HG02678 (cell line): ENCODE results near the gene HAUS3.

ENCODE experiments used
- ATAC-seq: cut with Tn5 transposase; IDR thresholded peaks from one replicate; pipeline ENCODE4 v1.9.1; 2021; ENCODE audit warnings: mild to moderate bottlenecking, moderate library complexity; ENCODE audit not compliant: unreplicated experiment

The HAUS3 gene, protein sequence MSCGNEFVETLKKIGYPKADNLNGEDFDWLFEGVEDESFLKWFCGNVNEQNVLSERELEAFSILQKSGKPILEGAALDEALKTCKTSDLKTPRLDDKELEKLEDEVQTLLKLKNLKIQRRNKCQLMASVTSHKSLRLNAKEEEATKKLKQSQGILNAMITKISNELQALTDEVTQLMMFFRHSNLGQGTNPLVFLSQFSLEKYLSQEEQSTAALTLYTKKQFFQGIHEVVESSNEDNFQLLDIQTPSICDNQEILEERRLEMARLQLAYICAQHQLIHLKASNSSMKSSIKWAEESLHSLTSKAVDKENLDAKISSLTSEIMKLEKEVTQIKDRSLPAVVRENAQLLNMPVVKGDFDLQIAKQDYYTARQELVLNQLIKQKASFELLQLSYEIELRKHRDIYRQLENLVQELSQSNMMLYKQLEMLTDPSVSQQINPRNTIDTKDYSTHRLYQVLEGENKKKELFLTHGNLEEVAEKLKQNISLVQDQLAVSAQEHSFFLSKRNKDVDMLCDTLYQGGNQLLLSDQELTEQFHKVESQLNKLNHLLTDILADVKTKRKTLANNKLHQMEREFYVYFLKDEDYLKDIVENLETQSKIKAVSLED

DNA sequence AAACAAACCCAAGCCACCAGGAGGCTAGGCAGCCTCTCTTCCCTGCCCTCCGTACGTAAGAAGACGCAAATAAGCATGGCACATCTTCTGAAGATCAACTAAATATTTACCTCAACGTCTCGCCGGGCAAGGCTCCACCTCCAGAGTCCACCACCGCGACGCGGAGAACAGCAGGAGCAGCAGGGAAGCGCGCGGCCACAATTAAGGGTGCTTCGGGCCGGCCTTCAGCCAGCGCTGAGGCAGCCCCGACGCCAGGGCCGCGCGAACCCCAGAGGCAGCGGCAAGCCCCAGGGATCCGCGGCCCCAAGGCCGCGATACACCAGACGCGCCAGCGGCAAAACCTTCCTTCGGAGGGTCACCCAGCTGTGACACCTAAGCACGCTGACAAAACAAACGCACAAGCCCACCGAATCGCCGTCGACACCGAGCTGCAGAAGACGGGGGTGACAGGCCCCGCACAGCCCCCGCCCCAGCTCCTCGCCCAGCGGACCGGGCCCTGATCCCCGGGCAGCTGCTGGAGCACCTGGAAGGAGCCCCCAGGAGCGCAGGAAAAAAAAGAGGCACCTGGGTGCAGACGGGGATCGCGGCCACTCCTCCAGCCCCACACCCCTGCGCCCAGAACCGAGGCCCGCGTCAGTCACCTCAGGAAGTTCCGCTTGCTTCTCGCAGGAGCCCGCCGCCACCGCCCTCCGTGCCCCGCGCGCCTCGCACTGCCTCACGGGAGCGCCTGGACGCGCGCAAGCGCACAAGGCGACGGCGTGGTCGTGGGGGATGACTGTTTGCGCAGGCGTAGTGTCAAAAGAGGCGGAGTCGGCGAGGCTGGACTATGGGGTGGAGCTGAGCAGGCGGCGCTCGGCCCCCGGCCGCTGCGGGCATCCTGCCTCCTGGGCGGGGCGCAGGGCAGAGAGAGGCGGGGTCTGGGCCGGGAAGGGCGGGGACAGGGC, at the start of gene HAUS3, which contains the start of gene POLN:
Gene HAUS3, minus strand, starts transcription at position 712 of the 944 bp plus-strand sequence. CDS start 1,175 bp downstream, outside the sequence.
Gene POLN, minus strand, starts transcription at position 712 of the 944 bp plus-strand sequence. CDS start 12,890 bp downstream, outside the sequence.
- peak; percentile 93 for ATAC-seq

DNA sequence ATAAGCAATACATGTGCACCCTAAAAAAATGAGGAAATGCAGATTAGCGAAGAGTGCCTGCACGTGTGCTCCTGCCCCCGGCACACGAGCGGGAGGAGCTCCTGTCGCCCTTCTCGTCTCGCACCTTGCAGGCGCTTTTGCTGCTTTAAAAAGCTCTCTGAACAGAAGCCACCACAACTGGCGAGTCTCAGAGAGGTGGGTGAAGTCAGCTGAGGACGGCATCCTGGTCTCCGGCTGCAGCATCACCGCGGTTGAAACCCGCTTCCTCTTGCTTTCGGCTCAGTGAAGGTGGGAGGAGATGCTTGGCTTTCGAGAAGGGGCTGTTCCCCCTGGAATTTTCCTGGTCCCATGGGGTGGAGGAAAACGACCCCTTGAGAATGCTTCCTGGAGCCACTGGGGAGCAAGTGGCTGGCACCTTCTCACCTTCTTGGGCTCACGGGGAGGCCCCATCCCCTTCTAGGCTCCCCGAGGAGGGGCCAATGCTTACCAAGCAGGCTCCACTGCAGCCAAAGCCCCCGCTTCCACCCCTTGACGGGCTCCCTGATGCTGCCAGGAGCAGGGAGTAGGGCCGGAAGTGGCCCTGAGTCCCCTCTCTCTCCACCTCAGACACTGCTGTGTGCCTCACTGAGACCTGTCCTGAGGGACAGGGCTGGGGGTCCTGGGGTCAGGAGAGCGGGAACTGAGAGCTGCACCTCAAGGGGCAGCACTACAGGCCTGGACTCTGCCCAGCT, 49.2 kb upstream of the HAUS3 start:
- no peak for ATAC-seq

DNA sequence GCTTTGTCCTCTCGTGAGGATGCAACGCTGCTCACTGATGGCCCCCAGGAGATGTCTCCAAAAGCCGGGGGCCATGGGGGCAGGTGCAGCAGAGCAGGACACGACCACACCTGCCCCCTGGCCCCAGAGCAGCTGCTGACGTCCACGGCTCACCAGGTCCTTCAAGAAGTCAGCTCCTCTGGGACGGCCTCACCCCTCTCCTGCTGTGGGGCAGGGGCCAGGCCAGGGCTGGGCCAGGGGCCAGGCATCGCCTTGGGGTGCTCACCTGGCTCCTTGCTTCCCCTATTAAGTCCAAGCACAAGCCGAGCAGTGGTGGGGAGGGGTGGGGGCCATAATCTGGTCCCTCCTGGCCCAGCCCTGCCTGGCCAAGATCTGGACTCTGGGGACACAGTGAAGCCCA, 48.6 kb upstream of the HAUS3 start:
- ATAC-seq, result no peak

DNA sequence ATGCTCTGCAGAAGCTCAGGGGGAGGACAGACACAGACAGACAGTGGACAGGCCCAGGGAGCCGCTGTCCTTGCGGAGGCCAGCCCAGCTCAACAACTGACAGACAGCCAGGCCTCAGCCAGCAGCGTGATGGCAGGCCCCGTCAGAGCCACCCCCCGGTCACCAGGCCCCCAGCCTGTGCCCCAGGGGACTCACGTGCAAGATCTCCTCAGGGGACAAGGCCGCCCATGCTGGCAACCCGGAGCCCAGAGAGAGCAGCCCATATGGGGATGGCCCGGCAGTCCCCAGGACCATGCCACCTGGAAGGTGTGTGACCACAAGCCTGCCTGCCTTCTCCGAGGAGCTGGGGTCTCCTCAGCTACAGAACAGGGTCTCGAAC, 48.0 kb upstream of the HAUS3 start:
- ATAC-seq, result no peak

DNA sequence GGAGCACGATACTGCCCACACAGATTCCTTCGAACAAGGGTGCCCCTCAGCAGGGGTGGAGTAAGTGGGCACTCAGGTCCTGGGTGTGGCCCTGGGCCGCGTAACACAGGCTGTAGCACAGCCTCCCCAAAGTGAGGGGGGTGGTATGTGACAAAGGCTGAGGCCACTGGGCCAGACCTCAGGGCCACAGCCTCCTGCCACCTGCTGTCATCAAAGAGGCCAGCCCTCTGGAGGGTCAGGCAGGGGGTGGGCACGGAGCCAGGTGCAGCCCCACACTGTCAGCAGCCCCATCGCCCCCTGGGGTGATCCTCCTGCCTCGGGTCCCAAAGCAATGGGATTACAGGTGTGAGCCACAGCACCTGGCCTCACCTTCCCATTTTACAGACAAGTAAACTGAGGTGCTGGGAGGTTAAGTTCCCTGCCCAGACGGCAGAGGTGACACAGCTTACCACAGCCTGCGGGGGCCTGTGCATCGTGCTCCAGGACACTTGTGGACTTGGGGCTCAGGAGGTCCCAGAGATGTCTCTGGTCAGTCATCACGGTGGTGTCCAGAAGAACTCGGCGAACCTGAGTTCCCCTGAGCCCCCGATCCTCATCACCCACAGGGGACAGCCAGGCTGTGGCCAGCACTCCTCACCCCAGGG, 47.5 kb upstream of the HAUS3 start:
- ATAC-seq, result no peak

DNA sequence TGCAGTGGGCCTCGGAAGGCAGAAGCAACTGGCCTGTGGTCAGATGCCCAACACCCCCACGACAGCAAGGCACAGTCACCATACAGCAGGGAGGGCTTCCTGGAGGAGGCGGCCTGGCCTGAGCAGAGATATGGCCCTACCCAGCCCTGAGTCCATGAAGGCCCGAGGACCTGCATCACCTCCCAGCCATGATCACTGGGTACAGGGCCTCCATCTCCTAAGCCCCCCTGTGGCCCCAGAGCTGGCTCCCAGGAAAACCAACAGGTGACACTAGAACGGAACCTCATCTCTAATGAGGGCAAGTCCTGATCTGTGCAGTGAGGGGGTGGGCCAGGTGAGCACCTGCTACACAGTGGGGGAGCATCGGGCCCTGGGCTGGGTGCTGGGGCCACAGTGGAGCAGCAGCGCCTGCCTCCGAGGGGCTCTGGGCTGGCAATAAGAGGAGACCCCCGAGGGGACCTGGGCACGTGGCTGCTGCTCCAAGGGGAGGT, 46.2 kb upstream of the HAUS3 start:
- no peak for ATAC-seq

DNA sequence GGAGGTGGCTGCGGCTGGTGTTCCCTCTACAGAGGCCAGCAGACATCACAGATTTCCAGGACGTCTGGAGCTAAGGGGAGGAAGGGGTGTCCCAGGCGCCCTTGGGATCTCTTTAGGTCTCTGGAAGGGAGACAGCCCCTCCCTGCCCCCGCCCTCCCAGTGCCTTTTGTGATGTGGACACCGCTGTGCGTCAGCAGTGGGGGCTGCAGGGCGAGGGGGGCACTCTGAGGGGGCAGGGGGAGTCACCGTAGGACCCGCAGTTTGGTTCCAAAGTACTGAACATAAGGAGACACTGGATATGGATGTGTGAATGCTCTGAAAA, 45.6 kb upstream of the HAUS3 start:
- ATAC-seq, result no peak

DNA sequence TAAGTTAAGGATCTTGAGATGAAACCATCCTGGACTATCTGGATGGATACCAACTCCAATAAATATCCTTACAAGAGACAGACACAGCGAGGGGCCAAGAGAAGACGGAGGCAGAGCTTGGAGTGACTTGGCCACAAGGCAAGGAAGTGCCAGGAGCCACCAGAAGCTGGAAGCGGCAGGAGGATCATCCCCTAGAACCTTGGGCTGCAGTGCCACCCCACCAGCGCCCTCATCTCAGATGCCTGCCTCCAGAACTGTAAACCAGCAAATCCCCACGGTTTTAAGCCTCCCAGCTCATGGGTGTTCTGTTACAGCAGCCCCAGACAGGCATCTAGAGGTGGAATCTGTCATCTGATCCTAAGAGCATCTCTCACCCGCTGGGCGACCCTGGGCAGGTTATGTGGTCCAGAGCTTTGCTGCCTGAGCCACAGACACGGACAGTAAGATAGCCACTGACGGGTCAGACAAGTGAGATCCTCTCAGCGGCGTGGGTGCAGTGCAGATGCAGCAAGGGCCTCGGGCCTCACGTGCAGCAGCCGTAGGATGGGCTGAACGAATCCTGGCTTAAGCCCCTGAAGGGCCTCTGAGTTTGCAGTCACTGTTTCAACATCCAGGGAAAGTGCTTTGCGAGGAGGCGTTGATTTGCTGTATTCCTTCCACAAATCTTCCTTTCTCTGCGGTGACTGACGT, 45.1 kb upstream of the HAUS3 start:
- ATAC-seq, result no peak

DNA sequence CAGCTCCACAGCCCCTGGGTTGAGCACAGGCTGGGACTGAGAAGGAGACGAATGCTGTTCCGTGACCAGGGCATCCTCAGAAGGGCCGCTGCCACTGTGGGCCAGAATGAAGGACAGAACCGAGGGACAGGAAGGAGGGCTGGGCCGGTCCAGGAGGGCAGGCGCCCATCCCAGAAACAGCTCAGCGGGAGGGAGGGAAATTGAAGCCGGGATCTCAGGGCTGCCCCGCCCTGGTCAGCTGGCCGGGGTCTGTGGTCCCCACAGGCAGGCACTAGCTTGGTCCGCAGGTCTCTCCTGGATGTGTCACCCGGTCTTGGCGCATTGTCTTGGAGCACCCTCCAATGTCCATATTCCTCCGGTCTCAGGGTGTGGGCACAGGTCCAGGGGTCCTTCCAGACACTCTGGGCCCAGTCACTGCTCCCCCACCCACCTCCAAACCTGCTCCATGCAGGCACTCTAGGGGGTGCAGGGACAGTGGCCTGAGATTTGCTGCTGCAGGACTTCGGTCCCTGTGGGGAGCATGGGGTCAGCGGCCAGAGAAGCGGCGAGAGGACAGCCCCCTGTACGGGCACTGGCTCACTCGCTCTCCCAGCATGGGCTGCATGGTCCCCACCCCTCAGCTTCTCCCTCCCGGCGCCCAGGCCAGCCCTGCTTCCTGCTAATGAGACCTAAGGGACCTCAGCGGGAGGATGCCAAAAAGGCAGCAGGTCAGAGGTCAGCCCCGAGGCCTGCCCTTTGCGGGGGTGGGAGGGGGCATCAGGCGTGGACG, 43.9 kb upstream of the HAUS3 start:
- ATAC-seq, result no peak

DNA sequence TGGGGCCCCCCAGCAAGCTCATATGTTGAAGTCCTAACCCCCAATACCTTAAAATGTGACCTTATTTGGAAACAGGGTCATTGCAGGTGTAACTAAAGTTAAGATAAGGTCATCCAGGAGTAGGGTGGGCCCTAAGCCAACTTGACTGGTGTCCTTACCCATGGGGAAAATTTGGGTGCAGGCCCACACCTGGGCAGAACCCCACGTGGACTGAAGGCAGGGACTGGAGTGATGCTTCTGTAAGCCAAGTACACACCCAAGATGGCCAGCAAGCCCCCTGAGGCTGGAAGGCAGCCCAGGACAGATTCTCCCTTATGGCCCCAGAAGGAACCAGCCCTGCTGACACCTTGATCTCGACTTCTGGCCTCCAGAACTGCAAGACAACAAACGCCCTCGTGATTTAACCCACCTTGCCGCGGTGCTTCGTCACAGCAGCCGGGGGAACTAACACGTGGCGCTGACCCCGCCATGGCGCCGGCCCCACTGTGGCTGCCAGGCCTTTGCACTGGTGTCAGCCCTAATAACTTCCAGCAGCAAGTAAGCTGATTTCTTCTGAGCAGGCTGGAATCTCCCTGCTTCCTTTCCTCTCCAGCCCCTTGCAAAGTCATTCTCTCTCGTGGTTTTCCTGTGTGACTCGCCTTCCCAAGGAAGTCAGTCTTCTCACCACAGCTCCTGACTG, 43.2 kb upstream of the HAUS3 start:
- ATAC-seq, result no peak

DNA sequence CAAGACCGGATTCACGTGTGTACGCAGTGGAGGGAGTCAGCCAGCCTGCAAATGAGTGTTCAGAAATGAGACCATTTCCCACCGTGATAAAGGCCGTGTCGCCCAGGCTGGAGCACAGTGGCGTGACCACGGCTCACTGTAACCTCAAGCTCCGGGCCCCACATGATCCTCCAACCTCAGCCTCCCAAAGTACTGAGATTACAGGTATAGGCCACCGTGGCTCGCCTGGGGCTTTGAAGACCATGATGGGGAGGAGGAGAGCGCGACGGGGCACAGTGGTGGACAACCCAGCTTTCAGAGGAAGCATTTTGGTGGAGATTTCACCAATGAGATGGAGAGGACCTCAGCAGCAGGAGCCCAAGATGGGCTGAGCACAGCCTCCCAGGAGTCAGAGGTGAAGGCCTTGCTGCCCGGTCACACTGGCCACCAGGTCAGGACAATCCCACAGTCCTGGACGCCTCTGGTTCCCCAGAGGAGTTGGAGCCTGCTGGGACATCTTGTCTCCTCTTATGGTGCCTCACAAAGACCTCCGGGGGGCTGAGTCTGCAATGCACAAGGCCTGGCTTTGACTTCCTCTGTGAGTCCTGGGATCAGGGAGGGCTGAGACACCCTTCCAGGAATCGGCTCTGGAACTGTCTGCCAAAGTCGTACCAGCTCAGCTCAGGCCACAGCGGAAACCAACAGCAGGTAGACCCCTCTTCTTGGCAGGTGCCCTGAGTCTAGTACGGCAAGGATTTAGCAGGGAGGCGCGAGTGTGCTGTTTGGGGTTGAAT, 42.4 kb upstream of the HAUS3 start:
- ATAC-seq, result no peak

DNA sequence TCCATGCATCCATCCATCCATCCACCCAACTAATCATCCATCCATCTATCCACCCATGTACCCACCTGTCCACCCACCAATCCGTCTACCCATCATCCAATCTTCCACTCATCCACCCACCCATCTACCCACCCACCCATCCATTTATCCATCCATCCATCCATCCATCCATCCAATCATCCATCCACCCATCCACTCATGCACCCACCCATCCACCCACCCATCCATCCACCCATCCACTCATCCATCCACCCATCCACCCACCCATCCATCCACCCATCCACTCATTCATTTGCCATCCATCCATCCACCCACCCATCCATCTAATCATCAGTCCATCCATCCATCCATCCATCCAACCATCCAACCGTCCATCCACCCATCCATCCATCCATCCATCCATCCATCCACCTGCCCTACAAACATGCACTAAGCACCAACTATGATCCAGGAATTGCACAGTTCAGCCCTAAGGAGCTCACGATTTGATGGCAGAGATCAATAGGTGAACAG, 41.3 kb upstream of the HAUS3 start:
- no peak for ATAC-seq

DNA sequence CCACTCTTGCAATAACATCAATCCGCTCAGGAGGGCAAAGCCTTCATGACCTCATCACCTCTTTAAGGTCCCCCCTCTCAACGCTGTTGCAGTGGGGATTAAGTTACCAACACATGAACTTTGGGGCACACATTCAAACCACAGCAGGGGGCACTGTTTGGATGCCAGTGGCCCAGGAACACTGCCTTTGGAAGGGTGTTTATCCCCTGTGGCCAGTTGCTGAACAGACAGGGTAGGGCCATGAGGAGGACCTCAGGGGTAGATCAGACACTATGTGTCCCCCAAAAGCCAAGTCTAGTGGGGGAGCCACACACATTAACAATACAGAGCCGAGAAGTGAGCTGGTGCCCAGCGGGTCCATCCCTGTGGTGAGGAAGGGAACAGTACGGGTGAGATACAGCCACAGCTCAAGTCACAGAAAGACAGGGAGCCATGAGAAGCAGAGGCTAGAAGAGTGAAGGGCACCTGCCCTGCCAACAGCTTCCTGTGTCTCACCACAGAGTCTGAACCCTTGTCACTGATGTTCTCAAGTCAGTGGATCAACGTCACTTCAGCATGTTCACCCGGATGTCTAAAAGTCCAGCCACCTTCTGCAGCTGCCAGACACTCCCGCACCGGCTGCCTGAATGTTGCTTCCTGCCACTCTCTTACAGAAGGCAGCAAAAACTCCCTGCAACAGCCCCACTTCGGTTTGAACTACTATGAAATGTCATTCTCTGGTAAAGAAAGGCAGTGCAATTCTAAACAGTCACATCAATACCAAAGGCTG, 39.8 kb upstream of the HAUS3 start:
- ATAC-seq, result peak; percentile 75

DNA sequence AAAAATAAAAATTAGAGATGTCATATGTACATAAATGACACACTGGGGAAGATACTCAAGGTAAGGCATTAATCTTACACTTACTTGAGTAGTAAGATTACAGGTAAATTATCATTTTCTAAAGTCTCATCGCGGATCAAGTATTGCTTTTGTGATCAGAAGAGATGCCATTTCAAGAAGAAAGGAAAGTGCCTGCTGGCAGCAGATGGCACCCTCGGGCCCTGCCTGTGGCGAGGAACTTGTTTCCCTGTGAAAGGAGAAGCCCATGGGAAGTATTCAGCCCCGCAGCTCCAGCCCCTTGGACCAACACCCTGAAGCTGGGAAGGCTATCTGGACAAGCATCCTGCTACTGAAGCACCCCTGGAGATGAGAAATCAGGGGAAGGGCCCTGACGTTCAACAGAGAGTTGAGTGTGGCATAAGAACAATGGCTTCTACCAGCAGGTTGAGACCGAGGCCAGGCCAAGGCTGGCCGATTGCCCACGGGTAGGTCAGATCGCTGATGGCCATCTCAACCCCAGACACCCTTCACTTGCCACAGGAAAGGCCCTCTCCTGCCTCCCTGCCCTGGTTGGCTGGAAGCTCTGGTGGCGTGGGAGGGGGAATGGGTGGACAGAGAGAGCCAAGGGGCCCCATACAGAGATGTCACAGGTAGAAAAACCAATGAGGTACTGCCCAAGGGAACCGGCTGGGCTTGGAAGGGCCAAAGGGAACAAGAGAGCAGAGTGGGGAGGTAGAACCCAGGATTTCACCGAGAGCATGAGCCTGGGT, 38.8 kb upstream of the HAUS3 start:
- no peak for ATAC-seq

DNA sequence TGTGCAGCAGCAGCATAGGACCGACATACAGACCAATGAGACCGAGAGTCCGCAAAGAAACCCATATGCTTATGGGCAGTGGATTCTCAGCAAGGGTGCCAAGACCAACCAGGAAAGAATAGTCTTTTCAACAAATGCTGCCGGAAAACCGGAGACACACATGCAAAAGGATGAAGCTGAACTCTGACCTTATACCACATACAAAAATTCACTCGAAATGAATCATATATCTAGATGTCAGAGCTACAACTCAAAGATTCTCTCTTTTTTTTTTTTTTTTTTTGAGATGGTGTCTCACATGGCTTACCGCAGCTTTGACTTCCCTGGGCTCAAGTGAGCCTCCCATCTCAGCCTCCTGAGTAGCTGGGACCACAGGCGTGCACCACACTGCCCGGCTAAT, 36.0 kb upstream of the HAUS3 start:
- ATAC-seq, result no peak
